HepG2 (cell line): ENCODE data around the gene AHCYL2. TPM values are rescaled to one million over a fixed set of nuclear protein-coding genes. Genes with fewer than 3 reads are reported as not detected.

Experiments
- ATAC-seq: fragments of 200-7000 bp; cut with Tn5 transposase; 3 replicates; pipeline ENCODE4 v1.9.1; 2020; ENCODE audit warnings: mild to moderate bottlenecking, moderate library complexity
- BruUV-seq: library from RNA; stranded (reverse); fragments of 400-500 nt; replicated peaks from 2 replicates; lab custom pipeline; 2021; lab: Mats Ljungman, UMichigan
- CTCF ChIA-PET: fragments of 300-600 bp; formaldehyde crosslinking; extraction: SDS; loops from one replicate; lab custom pipeline; 2021; ENCODE audit warnings: low total read pairs, inconsistent platforms, low intra/inter-chr PET ratio; lab: Yijun Ruan, JAX
- POLR2A ChIA-PET: fragments of 350-600 bp; sonication (Branson Sonifier 250); formaldehyde crosslinking; loops from one replicate; lab custom pipeline; 2020; ENCODE audit warnings: antibody characterized with exemption, inconsistent platforms; lab: Yijun Ruan, JAX
- DNase-seq: peaks from one replicate; pipeline ENCODE4 v3.0.0-alpha.2; 2015; ENCODE audit warnings: low spot score
- FAIRE-seq: peaks from 3 replicates; lab custom pipeline; 2011; peaks lifted over from hg19 to GRCh38; lab: Jason Lieb, UNC
- H2AFZ ChIP-seq: one replicate; pipeline ENCODE4 v1.6.1; 2011; ENCODE audit warnings: low read length, inconsistent platforms
- H3K27ac ChIP-seq: fragments of 300-600 bp; 3 replicates; pipeline ENCODE4 v1.8.0; 2011; ENCODE audit warnings: mixed run types, mild to moderate bottlenecking, mixed read lengths, low read length, inconsistent platforms; ENCODE audit not compliant: insufficient read depth; ENCODE audit errors: extremely low read length
- H3K27me3 ChIP-seq, 2 experiments: fragments of 200-600 bp in 1 of 2; 2 replicates in 1 of 2; 3 replicates in 1 of 2; pipeline versions ENCODE4 v1.6.0 to v1.8.0; 2011; ENCODE audit warnings: low read length in 2 of 2, mild to moderate bottlenecking in 2 of 2, moderate library complexity in 2 of 2, inconsistent platforms in 1 of 2; ENCODE audit not compliant: insufficient read depth in 2 of 2, control insufficient read depth in 1 of 2
- H3K36me3 ChIP-seq, 2 experiments: fragments of 200-600 bp in 1 of 2; replicated peaks in 1 of 2; 2 replicates in 1 of 2; 3 replicates in 1 of 2; pipeline versions ENCODE4 v1.5.1 to v1.8.0; 2011; ENCODE audit warnings: low read length in 2 of 2, inconsistent platforms in 1 of 2; ENCODE audit not compliant: insufficient read depth in 2 of 2, control insufficient read depth in 1 of 2
- H3K4me1 ChIP-seq: 2 replicates; pipeline ENCODE4 v1.5.1; 2012; ENCODE audit warnings: low read length, inconsistent platforms; ENCODE audit not compliant: insufficient read depth
- H3K4me2 ChIP-seq: 2 replicates; pipeline ENCODE4 v1.6.0; 2011; ENCODE audit warnings: low read depth, low read length, inconsistent platforms
- H3K4me3 ChIP-seq, 3 experiments: fragments of 200-600 bp in 1 of 3; sonication (generic), shearing (Covaris generic) in 1 of 3; replicated peaks in 1 of 3; 2 replicates each; pipeline ENCODE4 v1.5.1; 2011 to 2016; ENCODE audit warnings: low read length in 3 of 3, inconsistent platforms in 2 of 3, low read depth in 2 of 3, mild to moderate bottlenecking in 2 of 3, control low read depth in 1 of 3, mixed read lengths in 1 of 3; ENCODE audit not compliant: insufficient read depth in 1 of 3
- H3K79me2 ChIP-seq: one replicate; pipeline ENCODE4 v1.6.1; 2011; ENCODE audit warnings: low read length, inconsistent platforms; ENCODE audit not compliant: insufficient read depth
- H3K9ac ChIP-seq: 2 replicates; pipeline ENCODE4 v1.6.0; 2011; ENCODE audit warnings: mild to moderate bottlenecking, low read depth, low read length, inconsistent platforms; ENCODE audit not compliant: insufficient read depth
- H3K9me3 ChIP-seq: 2 replicates; pipeline ENCODE4 v1.5.1; 2012; ENCODE audit warnings: mild to moderate bottlenecking, low read length
- H4K20me1 ChIP-seq: 2 replicates; pipeline ENCODE4 v1.6.0; 2011; ENCODE audit warnings: inconsistent platforms, mild to moderate bottlenecking, low read length, moderate library complexity; ENCODE audit not compliant: insufficient read depth
- FOXP4 ChIP-seq: sonication (generic); formaldehyde crosslinking; IDR thresholded peaks from 2 replicates; pipeline ENCODE4 v1.4.0; 2020; ENCODE audit warnings: missing genetic modification reagents
- MIXL1 ChIP-seq: IDR thresholded peaks from 2 replicates; pipeline ENCODE4 v1.6.1; 2016
- MXD1 ChIP-seq: sonication (generic); formaldehyde crosslinking; IDR thresholded peaks from 2 replicates; pipeline ENCODE4 v1.4.0; 2020; ENCODE audit warnings: mild to moderate bottlenecking, missing genetic modification reagents
- PCBP1 ChIP-seq: fragments of 200-400 bp; formaldehyde crosslinking; IDR thresholded peaks from 2 replicates; pipeline ENCODE4 v1.6.1; 2017; ENCODE audit warnings: mild to moderate bottlenecking, low read depth, low read length, borderline replicate concordance
- RERE ChIP-seq: IDR thresholded peaks from 2 replicates; pipeline ENCODE4 v1.6.1; 2016; ENCODE audit warnings: low read depth, missing genetic modification reagents, missing compliant biosample characterization
- ZFP36L1 ChIP-seq: sonication (generic); formaldehyde crosslinking; IDR thresholded peaks from 2 replicates; pipeline ENCODE4 v1.8.0; 2022; ENCODE audit warnings: mild to moderate bottlenecking, missing genetic modification reagents, moderate library complexity
- WGBS: methylation state at CpG from one replicate; pipeline ENCODE4 v1.1.6; 2017; ENCODE audit warnings: low lambda C conversion rate; 5-methylcytosine and 5-hydroxymethylcytosine counted together
- in situ Hi-C: cut with HindIII; loops from 2 replicates; pipeline ENCODE4 v1.10.0; 2017; ENCODE audit warnings: low pct_unique_long_range_greater_than_20kb; ENCODE audit not compliant: extremely low pct_ligation_motif_present
- intact Hi-C: fragments of 100-400 bp; cut with micrococcal nuclease; formaldehyde crosslinking; loops from one replicate; pipeline ENCODE4 v1.10.0; 2022; ENCODE audit not compliant: unreplicated experiment
- polyA plus RNA-seq, 8 experiments: library from polyadenylated mRNA; depleted of rRNA in 3 of 8; stranded (reverse) in 7 of 8; unstranded in 1 of 8; fragments of >200 nt; fragmentation: Illumina TruSeq in 4 of 8; extraction: Trizol in 4 of 8; gene quantifications; 2 replicates each; pipeline versions ENCODE4 v1.2.1 to v1.2.3, GENCODE V29; 2011 to 2016; ENCODE audit warnings: low read depth in 4 of 8, missing spikeins in 1 of 8, mixed read lengths in 1 of 8; ENCODE audit not compliant: insufficient read depth in 1 of 8
- total RNA-seq, 5 experiments: library from RNA; depleted of rRNA; stranded (reverse); fragments of >200 nt; fragmentation: Illumina TruSeq; extraction: Trizol; gene quantifications; 2 replicates each; pipeline ENCODE4 v1.2.3, GENCODE V29; 2016; ENCODE audit warnings: low read depth in 1 of 5
- TF ChIP-seq, protein P1 (sequence below), 2 experiments: sonication (generic) in 1 of 2; formaldehyde crosslinking in 1 of 2; IDR thresholded peaks; 2 replicates each; pipeline versions ENCODE4 v1.6.1 to v1.9.0; 2014 to 2022; ENCODE audit warnings: antibody characterized with exemption in 1 of 2, borderline replicate concordance in 1 of 2, inconsistent platforms in 1 of 2, low read depth in 1 of 2, missing genetic modification reagents in 1 of 2
- TF ChIP-seq, protein P2 (sequence below): sonication (generic); formaldehyde crosslinking; IDR thresholded peaks from 2 replicates; pipeline ENCODE4 v1.4.0; 2020; ENCODE audit warnings: missing genetic modification reagents

The AHCYL2 gene
- total and polyA plus RNA-seq, 2 of the 13 experiments (the other 11 are each of a cell fraction or from before 2014, with no cell fraction given) = 9.5 to 14.7 TPM

GRCh38 chr7:129231666-129232065, 6.8 kb downstream of the AHCYL2 start (continued):
- TF ChIP-seq FOXP4 = no peak

DNA sequence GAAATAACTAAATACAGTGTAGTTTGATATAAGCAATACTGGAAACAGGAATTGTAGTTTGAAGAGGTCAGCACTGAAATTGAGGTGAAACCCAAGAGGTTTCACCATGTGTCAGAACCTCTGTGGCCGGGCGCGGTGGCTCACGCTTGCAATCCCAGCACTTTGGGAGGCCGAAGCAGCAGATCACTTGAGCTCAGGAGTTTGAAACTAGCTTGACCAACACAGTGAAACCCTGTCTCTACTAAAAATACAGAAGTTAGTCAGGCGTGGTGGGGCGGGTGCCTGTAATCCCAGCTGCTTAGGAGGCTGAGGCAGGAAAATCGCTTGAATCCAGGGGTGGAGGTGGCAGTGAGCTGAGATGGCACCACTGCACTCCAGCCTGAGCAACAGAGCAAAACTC, 13.7 kb downstream of the AHCYL2 start:
- POLR2A ChIA-PET = no interaction called here
- CTCF ChIA-PET = no interaction called here
- ATAC-seq (no peak), FAIRE-seq (no peak), DNase-seq (no peak)
- H3K9me3 ChIP-seq = no peaks in the 10 kb centered on the region
- H3K79me2 ChIP-seq = peaks cover 3% of the 10 kb centered on the region
- intact Hi-C loops (no loop called here), in situ Hi-C loops (no loop called here)
- no peaks in the 10 kb centered on the region for H3K4me1 ChIP-seq
- H3K4me3 ChIP-seq = no peak overlapping the region
- no peak overlapping the region for H3K4me2 ChIP-seq
- H3K9ac ChIP-seq = no peak overlapping the region
- no peaks in the 10 kb centered on the region for H4K20me1 ChIP-seq
- BruUV-seq = no TSS peak
- H3K27me3 ChIP-seq = no peaks in the 10 kb centered on the region
- no peak overlapping the region for H2AFZ ChIP-seq
- 99% methylated on average over 8 of the region's 8 CpGs for WGBS
- no peak overlapping the region for H3K27ac ChIP-seq
- no peaks in the 10 kb centered on the region for H3K36me3 ChIP-seq
- TF ChIP-seq, protein P1, sequence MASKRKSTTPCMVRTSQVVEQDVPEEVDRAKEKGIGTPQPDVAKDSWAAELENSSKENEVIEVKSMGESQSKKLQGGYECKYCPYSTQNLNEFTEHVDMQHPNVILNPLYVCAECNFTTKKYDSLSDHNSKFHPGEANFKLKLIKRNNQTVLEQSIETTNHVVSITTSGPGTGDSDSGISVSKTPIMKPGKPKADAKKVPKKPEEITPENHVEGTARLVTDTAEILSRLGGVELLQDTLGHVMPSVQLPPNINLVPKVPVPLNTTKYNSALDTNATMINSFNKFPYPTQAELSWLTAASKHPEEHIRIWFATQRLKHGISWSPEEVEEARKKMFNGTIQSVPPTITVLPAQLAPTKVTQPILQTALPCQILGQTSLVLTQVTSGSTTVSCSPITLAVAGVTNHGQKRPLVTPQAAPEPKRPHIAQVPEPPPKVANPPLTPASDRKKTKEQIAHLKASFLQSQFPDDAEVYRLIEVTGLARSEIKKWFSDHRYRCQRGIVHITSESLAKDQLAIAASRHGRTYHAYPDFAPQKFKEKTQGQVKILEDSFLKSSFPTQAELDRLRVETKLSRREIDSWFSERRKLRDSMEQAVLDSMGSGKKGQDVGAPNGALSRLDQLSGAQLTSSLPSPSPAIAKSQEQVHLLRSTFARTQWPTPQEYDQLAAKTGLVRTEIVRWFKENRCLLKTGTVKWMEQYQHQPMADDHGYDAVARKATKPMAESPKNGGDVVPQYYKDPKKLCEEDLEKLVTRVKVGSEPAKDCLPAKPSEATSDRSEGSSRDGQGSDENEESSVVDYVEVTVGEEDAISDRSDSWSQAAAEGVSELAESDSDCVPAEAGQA (IDR thresholded peaks at IDR 0.05; ENCODE audit: low read depth) = no peak
- TF ChIP-seq, protein P1 (CRISPR knock-in tag; IDR thresholded peaks at IDR 0.05; ENCODE audit: borderline replicate concordance) = no peak
- TF ChIP-seq MIXL1 (CRISPR knock-in tag) (no peak), RERE (CRISPR knock-in tag) (no peak), ZFP36L1 (no peak), PCBP1 (no peak), MXD1 (CRISPR knock-in tag) (no peak)
- TF ChIP-seq, protein P2, sequence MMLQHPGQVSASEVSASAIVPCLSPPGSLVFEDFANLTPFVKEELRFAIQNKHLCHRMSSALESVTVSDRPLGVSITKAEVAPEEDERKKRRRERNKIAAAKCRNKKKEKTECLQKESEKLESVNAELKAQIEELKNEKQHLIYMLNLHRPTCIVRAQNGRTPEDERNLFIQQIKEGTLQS (CRISPR knock-in tag) = no peak
